DND-41 (cell line): Measurements from ENCODE around the gene TRHDE.

Experiments
- EZH2 ChIP-seq: IDR thresholded peaks from 3 replicates; pipeline ENCODE4 v1.6.1; 2012; ENCODE audit warnings: borderline replicate concordance, low read depth, mild to moderate bottlenecking, moderate library complexity, low read length, inconsistent platforms; ENCODE audit not compliant: severe bottlenecking
- TF ChIP-seq, protein P1 (sequence below): IDR thresholded peaks from 2 replicates; pipeline ENCODE4 v1.5.1; 2012; ENCODE audit warnings: borderline replicate concordance, low read length, moderate library complexity, mild to moderate bottlenecking; ENCODE audit not compliant: poor library complexity, severe bottlenecking; ENCODE audit errors: extremely low read depth

DNA sequence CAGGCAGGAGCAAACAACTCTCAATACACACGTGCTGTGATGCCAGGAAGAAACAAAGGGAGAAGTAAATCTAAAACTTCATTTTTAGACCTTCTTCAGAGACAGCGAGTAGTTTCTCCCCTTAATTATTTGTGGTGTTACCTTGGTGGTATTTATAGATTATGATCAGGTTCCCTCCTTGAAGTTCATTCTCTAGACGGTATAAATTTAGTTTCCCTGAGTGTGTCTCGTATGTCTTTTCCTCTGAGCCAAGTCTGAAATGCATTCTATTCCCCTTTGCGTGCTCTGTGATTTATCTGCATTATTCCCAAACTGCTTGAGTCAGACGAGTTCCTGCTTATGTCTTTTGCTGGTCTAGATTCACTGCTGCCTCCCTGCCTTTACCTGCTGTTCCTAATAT, 65.2 kb downstream of the TRHDE start:
- TF ChIP-seq, protein P1, sequence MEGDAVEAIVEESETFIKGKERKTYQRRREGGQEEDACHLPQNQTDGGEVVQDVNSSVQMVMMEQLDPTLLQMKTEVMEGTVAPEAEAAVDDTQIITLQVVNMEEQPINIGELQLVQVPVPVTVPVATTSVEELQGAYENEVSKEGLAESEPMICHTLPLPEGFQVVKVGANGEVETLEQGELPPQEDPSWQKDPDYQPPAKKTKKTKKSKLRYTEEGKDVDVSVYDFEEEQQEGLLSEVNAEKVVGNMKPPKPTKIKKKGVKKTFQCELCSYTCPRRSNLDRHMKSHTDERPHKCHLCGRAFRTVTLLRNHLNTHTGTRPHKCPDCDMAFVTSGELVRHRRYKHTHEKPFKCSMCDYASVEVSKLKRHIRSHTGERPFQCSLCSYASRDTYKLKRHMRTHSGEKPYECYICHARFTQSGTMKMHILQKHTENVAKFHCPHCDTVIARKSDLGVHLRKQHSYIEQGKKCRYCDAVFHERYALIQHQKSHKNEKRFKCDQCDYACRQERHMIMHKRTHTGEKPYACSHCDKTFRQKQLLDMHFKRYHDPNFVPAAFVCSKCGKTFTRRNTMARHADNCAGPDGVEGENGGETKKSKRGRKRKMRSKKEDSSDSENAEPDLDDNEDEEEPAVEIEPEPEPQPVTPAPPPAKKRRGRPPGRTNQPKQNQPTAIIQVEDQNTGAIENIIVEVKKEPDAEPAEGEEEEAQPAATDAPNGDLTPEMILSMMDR, result no peak
- no peak for TF ChIP-seq EZH2
